ENCODE results near the gene FRZB.
A peak's percentile ranks its signal among the peaks of the same experiment; 100 is the strongest.
"Not testable (repeated sequence)": the region's sequence is repeated elsewhere in the genome, so short reads cannot be mapped to it uniquely, and the experiment has no call there.

FRZB gene

DNA sequence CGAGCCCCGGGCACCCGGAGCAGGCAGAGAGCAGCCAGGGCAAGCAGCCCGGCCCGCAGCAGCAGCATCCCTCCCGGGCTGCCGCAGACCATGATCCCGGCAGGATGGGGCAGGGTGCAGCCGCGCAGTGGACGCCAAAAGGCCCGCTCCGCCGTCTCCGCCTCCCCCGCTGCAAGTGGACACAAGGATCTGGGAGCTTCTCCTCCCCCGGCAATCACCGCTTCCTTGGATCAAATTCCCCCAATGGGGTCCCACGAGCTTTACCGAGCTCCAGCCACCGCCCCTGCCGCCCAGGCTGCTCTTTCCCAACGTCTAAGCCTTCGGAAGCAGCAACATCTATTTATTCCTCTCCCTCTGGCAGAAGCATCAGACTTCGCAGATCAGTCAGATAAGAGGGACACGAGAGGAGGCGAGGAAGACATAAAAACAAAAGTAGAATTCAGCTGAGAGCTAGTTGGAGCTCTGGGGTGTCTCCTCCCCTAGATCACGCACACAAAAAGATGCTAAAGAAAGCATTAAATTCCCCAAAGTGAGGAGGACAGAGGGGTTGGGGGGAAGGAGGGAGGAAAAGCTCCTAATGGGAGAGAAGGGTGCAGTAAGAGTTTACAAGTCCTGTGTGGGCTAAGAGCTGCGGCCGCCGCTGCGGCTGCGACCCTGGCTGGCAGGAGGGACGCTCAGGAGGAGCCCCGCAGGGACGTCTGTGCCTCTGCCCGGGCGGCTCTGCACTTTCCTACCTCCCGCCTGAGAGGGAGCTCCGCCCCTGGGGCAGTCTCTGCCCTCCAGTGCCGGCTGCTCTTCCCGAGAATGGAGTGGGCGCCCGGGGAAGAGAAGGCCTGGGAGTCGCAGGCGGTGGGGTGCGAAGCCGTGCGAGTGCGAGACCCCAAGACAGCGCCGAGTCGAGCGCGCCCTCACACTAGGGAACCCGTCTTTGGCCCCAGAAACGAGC is at the start of gene FRZB:
Gene FRZB, minus strand, starts transcription at position 177 of the 946 bp plus-strand sequence. Its CDS starts 85 bp downstream, at position 92.
- DNase-seq: no peak

GRCh38 chr2:182915369-182916326 is 49.2 kb upstream of the FRZB start:
- peak in 1 of 2 experiments; percentile 21 for DNase-seq

DNA sequence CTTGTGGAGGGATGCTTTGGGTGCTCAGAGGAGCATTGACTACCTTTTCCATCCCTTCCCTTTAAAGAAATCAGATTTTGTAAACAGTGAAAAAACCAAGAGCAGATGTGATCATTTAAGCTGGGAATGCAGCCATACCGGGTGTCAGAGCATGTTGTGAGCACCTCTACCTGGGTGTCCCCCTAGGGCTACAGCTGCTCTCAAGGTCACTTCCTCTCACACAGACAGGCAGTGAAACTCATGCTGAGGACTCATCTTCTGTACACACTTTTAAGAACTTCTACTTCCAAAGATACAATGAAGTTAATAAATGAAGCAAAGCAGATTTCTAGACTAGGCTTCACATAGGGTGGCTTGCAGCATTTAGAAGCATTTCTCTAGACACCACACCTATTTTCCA is 48.4 kb upstream of the FRZB start:
- no peak for DNase-seq

DNA sequence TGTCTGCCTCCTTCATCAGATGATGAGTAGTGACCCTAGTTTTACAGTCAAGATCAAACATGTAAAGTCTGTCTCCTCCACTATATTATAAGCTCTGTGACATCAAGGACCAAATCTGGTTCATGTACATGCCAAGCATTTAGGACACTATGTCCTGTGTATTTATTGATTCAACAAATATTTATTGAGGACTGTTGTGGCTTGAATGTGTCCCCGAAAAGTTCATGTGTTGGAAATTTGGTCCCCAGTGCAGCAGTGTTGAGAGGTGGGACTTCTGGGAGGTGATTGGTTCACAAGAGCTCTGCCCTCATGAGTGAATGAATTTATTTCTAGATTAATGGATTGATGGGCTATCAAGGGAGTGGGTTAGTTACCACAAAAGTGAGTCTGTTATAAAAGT is 46.6 kb upstream of the FRZB start:
- DNase-seq: no peak

- no peak for DNase-seq
Observed at GRCh38 chr2:182912518-182912915, 46.1 kb upstream of the FRZB start.

- DNase-seq: no peak
Observed at GRCh38 chr2:182911813-182912517, 45.5 kb upstream of the FRZB start.

GRCh38 chr2:182910965-182911364 is 44.5 kb upstream of the FRZB start:
- no peak for DNase-seq

- no peak for DNase-seq
Observed at GRCh38 chr2:182907081-182907830, 40.8 kb upstream of the FRZB start.

GRCh38 chr2:182906454-182906853 is 40.0 kb upstream of the FRZB start:
- no peak for DNase-seq

DNA sequence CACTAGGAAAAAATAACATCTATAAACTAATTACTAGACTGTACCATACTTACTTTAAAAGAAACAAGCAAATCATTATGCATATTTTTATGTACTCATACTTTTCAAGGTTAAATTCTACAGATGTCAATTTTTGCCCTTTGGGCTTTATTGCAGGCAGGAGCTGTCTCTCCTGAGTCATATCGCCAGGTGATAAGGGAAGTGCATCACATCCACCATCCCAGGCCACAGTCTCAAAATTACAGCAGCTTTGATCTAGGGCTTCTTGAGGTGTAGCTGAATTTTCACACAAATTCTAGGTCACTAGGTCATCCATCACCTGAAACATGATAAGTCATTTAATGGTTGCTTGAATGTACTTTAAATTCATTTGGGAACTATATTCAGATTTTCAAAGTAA is 38.4 kb upstream of the FRZB start:
- no peak for DNase-seq

GRCh38 chr2:182903566-182903965 is 37.1 kb upstream of the FRZB start:
- DNase-seq: no peak

GRCh38 chr2:182901748-182902147 is 35.3 kb upstream of the FRZB start:
- DNase-seq: no peak

DNA sequence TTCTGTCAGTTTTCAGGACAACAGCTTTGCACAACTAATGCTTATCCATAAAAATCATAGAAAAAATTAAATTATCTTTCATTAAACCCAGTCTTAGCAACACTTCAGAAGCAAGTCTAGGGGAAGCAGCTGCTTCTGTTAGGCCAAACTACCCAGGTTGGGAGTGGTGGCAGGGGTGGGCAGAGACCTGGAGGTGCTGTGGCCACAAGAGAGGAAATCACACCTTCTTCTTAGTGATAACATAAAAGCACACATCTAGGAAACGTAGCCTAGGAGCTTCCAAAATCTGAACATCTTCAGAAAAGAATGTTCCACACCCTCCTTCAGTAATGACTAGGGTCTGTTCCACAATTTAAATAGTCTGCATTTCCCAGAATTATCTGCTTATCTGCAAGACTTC is 32.3 kb upstream of the FRZB start:
- DNase-seq: no peak

- DNase-seq: no peak
Observed at GRCh38 chr2:182897137-182897536, 30.7 kb upstream of the FRZB start.

DNA sequence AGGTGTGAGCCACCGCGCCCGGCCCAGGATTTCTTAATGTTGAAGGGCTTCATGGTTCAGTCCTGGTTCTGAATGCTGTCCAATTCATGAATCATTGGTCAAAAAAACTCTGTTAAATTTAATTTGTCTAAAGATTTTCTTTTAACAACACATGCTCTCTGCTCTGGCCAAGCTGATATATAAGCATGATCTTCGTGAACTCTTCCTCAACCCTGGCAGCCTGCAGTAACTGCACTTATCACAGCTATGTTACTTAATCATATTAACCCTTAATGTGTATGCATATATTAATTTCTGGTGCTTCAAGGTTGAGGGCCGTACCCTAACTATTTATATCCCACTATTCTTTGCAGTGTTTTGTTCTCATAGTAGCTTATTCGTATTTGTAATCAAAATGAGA is 29.4 kb upstream of the FRZB start:
- DNase-seq: no peak

GRCh38 chr2:182895169-182895568 is 28.7 kb upstream of the FRZB start:
- DNase-seq: no peak

- no peak for DNase-seq
Observed at GRCh38 chr2:182894174-182894573, 27.7 kb upstream of the FRZB start.

DNA sequence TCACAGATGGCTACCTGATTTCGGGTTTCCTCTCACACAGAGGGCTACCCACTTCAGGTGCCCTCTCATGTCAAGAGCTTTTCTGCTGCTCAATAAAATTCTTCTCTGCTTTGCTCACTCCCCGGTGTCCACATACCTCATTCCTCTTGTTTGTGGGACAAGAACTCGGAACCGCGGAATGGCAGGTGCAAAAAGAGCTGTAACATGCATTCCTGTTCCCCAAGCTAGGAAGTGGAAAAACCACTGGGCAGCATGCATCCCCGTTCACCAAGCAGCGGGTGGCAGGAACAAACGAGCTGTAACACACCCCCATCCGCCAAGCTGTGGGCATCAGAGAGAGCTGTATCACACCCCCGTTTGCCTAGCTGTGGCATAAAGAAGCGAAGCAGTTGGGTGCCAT is 27.2 kb upstream of the FRZB start:
- DNase-seq: no peak

- DNase-seq: not testable (repeated sequence)
Observed at GRCh38 chr2:182893035-182893434, 26.6 kb upstream of the FRZB start.

DNA sequence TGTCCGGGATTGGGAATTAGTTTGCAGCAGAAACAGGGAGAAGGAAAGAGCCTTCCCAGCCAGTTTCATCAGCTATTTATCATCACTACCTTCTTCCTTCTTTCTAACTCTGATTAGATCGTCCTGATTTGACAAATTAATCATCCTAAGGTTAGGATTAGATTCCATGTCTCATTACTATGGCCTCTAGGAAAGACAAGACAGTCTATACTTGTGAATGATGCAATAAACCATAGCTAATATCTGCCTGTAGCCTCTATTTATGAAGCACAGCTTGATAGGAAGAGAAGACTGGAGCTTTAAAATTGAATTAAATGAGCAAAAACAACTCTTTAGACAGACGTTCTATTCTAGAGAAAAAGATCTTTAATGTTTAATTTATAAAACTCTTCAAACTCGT is 25.2 kb upstream of the FRZB start:
- DNase-seq: no peak

GRCh38 chr2:182890773-182891378 is 24.4 kb upstream of the FRZB start:
- DNase-seq: no peak

DNA sequence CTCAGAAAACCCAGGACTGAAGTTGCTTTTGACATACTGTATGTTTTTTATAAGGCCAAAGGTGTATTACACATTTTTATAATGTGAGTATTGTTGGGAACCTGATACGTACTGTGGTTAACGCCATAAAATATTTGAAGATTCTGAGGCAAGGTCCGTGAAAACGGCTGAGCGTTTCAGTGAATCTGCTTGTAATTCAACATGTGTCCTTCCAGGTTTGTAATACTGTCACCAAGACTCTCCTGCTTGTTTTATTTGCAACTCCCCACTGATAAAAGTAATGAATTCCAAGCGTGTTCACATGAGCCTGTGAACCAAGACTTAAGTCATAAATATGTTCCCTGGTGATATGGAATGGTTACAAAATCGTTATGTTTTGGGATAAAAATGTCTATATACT is 23.9 kb upstream of the FRZB start:
- DNase-seq: no peak
